OCI-M1 (cell line): Measurements from ENCODE around the gene SIAH3.
A peak's percentile ranks its signal among the peaks of the same experiment; 100 is the strongest.

Source experiments
- DNase-seq: peaks from one replicate; lab custom pipeline; 2025; lab: John Stamatoyannopoulos, UW

Gene SIAH3

GRCh38 chr13:45742985-45743384 lies 108.6 kb downstream of the SIAH3 start:
- DNase-seq, result no peak

GRCh38 chr13:45737571-45738017 lies 114.0 kb downstream of the SIAH3 start:
- peak; percentile 86 for DNase-seq

- no peak for DNase-seq
Observed at GRCh38 chr13:45733361-45733760, 118.2 kb downstream of the SIAH3 start.

GRCh38 chr13:45732916-45733315 lies 118.6 kb downstream of the SIAH3 start:
- DNase-seq, result no peak

- DNase-seq, result no peak
Observed at GRCh38 chr13:45731455-45731854, 120.1 kb downstream of the SIAH3 start.

- peak; percentile 48 for DNase-seq
Observed at GRCh38 chr13:45728759-45729158, 122.8 kb downstream of the SIAH3 start.
